ENCODE results near the gene HMGA1.

- TF ChIP-seq YY1 (IDR thresholded peaks at IDR 0.05; ENCODE audit: low read depth) (no peak), CTCF (IDR thresholded peaks at IDR 0.05) (peak; percentile 12; the same call in 1 of the 2 replicates), MAX (IDR thresholded peaks at IDR 0.05; ENCODE audit: low read depth) (no peak)
Measured at GRCh38 chr6:34272013-34272926, 35.6 kb downstream of the HMGA1 start.
